Stimulated activated CD8-positive, alpha-beta memory T cell treated with anti-CD3 and anti-CD28 coated beads, Interleukin-4, amount 100 ng/mL, for 1 hour (primary cell): ENCODE results near the gene UPK3A.
A peak's percentile ranks its signal among the peaks of the same experiment; 100 is the strongest.
"Not testable (repeated sequence)": the region's sequence is repeated elsewhere in the genome, so short reads cannot be mapped to it uniquely, and the experiment has no call there.

Experiments used
- DNase-seq, 2 donors: peaks; one replicate each; pipeline ENCODE4 v3.0.0-alpha.2; 2020; ENCODE audit warnings: low read depth in 2 of 2, low spot score in 1 of 2

UPK3A gene

GRCh38 chr22:45254789-45255278 is 29.9 kb upstream of the UPK3A start:
- no peak for DNase-seq

GRCh38 chr22:45257941-45258340 is 26.8 kb upstream of the UPK3A start:
- not testable (repeated sequence) for DNase-seq

DNA sequence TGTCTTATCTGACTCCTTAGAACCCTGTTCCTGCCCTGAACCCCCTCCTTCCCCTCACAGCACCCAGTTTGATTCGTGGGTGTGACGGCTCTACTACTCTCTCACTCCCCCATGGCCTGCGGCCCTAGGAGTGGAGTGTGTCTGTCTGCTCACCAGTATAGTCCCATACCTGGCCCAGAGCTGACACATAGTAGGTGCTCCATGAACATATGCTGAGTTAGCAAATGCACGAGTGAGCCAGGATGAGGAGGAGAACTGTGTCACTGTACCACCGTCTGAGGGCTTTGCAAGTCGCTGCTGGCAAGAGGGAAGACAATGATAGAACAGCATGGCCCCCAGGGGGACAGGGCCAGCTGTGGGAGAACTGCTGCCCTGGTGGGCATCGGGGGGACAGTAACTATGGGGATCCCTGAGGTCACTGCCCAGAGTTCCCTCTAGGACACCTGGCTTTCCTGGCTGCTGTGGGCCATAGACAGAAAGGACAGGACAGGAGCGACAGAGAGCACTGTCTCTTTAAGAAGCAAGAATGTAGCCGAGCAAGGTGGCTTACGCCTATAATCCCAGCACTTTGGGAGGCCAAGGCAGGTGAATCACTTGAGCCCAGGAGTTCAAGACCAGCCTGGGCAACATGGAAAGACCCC is 24.9 kb upstream of the UPK3A start:
- no peak for DNase-seq

DNA sequence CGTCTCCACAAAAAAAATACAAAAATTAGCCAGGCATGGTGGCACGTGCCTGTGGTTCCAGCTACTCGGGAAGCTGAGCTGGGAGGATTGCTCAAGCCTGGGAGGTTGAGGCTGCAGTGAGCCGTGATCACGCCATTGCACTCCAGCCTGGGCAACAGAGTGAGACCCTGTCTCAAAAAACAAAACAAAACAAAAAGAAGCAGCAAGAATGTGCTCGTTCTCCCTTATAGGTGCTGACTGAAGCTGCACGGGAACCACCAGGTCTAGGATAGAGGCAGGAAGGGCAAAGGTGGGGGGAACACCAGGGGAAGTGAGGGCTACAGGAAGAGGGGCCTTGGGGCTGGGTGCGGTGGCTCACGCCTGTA is 24.4 kb upstream of the UPK3A start:
- DNase-seq: not testable (repeated sequence)

DNA sequence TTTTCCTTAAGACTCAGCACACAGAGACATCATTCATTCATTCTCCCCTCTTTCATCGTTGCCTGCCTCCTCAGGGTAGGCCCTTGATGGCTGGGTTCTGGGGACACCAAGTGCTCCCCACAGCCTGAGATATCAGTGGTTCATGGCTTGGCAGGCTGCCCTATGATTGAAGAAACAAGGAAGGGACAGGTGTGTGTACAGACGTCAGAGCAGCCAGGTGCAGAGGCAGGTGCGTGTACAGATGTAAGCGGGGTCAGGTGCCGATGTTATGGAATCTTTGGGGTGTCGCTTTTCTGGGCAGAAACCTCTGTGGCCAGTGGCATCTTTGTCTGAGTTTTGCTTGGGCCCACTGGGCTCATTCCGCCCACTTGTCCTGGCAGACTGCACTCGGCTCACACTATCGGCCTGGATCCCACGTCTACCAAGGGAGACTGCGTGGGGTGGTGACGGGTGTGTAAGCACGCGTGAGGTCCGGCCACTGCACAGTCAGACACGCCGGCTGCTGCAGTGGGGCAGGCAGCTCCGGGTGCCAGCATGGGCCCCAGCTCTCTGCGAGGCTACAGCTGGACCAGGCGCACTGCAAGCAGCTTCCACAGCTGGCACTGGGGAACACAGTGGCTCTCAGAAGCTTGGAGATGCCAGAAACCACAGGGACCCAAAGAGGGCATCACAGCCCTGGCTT is 23.2 kb upstream of the UPK3A start:
- DNase-seq: no peak

GRCh38 chr22:45262195-45262930 is 22.4 kb upstream of the UPK3A start:
- DNase-seq: no peak

DNA sequence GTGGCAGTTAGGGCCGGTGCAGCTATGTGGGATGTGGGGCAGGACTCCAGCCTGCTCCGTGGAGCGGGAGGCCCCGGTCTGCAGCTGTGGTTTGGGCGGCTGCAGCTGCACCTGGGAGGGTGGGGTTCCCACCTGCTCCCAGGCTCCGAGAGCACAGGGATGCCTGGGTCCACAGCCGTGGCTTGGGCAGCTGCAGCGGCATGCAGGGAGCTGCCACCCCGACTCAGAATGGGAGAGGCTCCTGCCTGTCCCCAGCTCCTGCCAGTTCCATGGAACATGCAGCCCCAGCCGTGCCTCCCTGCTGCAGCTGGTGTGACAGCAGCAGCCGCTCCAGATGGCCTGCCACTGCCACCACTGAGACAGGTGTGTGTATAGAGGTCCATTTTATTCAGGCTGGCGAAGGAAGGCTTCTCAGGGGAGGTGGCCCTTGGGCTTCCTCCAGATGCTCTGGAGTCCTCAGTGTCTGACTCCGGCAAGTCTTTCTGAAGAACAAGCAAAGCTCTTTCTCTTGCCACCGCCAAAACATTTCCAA is 21.8 kb upstream of the UPK3A start:
- DNase-seq: no peak

GRCh38 chr22:45263463-45264269 is 21.1 kb upstream of the UPK3A start:
- DNase-seq: no peak

DNA sequence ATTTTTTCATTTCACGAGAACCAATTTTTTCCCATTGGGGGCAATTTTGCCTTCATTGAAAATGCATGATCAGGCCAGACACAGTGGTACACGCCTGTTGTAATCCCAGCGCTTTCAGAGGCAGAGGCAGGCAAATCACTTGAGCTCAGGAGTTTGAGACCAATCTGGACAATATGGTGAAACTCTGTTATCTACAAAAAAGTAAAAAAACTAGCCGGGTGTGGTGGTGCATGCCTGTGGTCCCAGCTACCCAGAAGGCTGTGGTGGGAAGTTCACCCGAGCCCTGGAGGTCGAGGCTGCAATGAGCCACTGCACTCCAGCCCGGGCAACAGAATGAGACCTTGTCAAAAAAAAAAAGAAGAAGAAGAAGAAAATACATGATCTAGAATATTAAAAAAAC is 19.2 kb upstream of the UPK3A start:
- no peak for DNase-seq

DNA sequence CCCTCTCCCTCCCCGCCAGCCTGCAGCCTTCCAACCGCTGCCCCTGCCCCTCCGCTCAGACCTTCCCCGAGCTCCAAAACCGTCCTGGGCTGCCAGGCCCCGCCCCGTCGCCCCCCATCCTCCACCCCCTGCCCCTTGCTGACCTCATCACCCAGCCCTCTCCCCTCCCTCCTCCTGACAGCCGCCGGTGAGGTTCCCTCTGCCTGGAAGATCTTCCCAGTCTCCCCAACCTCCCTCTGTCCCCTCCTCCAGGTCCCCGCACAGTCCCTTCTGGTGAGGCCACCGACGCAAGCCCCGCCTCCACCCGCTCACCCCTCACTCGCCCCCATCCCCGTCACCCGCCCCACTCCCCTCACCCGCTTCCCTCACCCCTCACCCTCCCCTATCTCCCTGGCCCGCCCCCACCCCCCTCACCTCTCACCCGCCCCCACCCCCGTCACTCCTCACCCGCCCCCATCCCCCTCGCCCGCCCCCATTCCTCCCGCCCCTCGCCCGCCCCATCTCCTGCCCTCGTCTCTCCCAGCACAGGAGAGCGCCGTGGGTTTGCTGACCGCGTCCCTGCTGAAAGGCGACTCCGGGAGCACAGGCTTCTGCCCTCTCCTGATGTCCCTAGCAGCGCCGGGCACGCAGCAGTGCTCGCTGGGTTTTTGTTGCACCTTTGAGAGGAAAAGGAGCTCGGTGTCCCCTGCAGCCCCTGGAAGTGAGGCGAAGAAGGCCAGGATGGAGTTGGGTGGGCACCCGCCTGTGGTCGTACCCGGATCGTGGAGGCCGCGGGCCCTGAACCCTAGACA is 16.4 kb upstream of the UPK3A start:
- no peak for DNase-seq

DNA sequence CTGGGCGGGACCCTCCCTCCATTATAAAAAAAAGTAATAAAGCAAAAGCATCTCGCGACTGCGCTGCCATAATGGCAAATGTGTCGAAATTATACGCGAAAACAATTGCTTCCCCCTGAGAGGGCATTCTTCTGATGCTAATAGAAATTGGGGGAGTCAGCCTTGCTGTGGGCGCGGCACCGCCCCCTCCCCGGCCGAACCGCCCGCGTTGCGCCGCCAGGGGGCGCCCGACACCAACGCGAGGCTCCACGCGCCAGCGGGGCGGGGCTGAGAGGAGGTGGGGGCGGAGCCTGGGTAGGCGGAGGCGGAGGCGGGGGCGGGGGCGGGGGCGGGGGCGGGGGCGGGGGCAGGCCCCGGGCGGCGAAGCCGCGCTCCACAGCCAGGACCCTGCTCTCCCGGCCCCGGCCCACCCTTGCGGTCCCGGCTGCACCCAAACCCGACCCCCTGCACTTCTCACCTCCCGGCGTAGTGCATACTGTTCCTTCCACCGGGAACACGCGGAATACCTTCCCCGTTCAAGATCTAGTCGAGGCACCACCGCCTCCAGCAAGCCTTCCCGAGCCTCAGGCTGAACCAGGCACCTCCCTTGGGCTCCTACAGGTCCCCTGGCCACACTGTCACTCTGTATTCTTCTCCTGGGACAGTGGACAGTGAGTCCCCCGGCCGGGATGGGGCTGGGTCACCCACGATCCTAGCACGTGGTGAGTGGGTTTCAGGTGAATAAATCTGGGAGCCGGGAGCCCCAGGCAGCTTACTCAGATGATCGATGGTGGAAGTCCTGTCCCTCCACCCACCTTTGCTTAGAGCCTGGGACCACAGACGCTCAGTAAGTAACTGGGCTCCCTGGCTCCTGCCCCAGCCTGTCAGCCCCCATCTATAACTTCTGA is 15.5 kb upstream of the UPK3A start:
- DNase-seq: peak; percentile 80 to 85

GRCh38 chr22:45270095-45271020 is 14.4 kb upstream of the UPK3A start:
- DNase-seq: no peak

- DNase-seq: no peak
Measured at GRCh38 chr22:45271667-45272201, 13.0 kb upstream of the UPK3A start.

GRCh38 chr22:45272498-45272897 is 12.3 kb upstream of the UPK3A start:
- DNase-seq: no peak

GRCh38 chr22:45273452-45274075 is 11.2 kb upstream of the UPK3A start:
- DNase-seq: no peak

DNA sequence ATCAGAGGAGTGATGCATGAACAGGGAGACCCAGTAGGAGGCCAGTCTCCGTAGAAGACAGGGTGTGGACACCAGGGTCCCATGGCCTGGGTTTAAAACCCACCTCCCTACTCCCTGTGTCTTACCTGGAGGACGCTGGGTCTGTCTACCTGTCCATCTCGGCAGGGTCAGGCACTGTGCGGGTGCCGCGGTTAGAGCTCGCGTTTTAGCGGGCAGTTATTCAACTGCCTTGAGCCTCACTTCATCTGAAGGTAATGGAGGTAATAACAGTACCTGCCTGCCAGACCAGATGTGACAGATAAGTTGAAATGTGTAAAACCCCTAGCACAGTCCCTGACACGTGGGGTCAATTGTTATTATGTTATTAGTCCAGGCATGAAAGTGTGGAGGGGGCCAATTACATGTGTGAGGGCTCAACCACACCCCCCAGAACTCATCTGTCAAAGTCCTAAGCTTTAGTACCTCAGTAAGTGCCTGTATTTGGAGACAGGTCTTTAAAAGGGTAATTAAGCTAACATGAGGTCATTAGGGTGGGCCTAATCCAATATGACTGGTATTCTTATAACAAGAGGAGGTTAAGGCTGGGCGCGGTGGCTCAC is 8.1 kb upstream of the UPK3A start:
- no peak for DNase-seq

GRCh38 chr22:45277720-45278119 is 7.0 kb upstream of the UPK3A start:
- not testable (repeated sequence) for DNase-seq
